Mesendoderm (in vitro differentiated cells): ENCODE results near the gene SAFB.

Experiments
- DNase-seq: peaks from one replicate; pipeline ENCODE4 v3.0.0; 2013
- H2AK5ac ChIP-seq: 2 replicates; pipeline ENCODE4 v1.6.1; 2013; ENCODE audit warnings: low read length, inconsistent platforms
- H2BK120ac ChIP-seq: 2 replicates; pipeline ENCODE4 v1.6.1; 2013; ENCODE audit warnings: low read depth, mild to moderate bottlenecking, low read length, moderate library complexity, mixed read lengths
- H2BK15ac ChIP-seq: replicated peaks from 2 replicates; pipeline ENCODE4 v1.6.1; 2013; ENCODE audit warnings: low read depth, mild to moderate bottlenecking, moderate library complexity
- H2BK5ac ChIP-seq: 2 replicates; pipeline ENCODE4 v1.6.1; 2013; ENCODE audit warnings: low read length, inconsistent platforms
- H3K18ac ChIP-seq: 2 replicates; pipeline ENCODE4 v1.6.1; 2013; ENCODE audit warnings: mild to moderate bottlenecking, low read length, mixed read lengths
- H3K23ac ChIP-seq: one replicate; pipeline ENCODE4 v1.6.1; 2013; ENCODE audit warnings: low read length
- H3K27ac ChIP-seq: 2 replicates; pipeline ENCODE4 v1.5.1; 2013; ENCODE audit warnings: low read depth, mild to moderate bottlenecking, inconsistent platforms, low read length, moderate library complexity
- H3K27me3 ChIP-seq: 2 replicates; pipeline ENCODE4 v1.6.1; 2013; ENCODE audit warnings: low read length, control low read depth, mild to moderate bottlenecking, inconsistent platforms; ENCODE audit not compliant: insufficient read depth, poor library complexity
- H3K36me3 ChIP-seq: 2 replicates; pipeline ENCODE4 v1.6.1; 2013; ENCODE audit warnings: low read length, inconsistent platforms; ENCODE audit not compliant: control insufficient read depth, insufficient read depth
- H3K4ac ChIP-seq: one replicate; pipeline ENCODE4 v1.6.1; 2013; ENCODE audit warnings: low read depth, mild to moderate bottlenecking, low read length, moderate library complexity
- H3K4me1 ChIP-seq: 2 replicates; pipeline ENCODE4 v1.6.1; 2013; ENCODE audit warnings: low read depth, low read length, inconsistent platforms; ENCODE audit not compliant: control insufficient read depth
- H3K4me2 ChIP-seq: 2 replicates; pipeline ENCODE4 v1.6.1; 2013; ENCODE audit warnings: low read length
- H3K4me3 ChIP-seq: 2 replicates; pipeline ENCODE4 v1.5.1; 2013; ENCODE audit warnings: mild to moderate bottlenecking, low read length
- H3K56ac ChIP-seq: one replicate; pipeline ENCODE4 v1.6.1; 2013; ENCODE audit warnings: low read length
- H3K79me1 ChIP-seq: 2 replicates; pipeline ENCODE4 v1.6.1; 2013; ENCODE audit warnings: low read length, inconsistent platforms
- H3K79me2 ChIP-seq: 2 replicates; pipeline ENCODE4 v1.6.1; 2013; ENCODE audit warnings: mild to moderate bottlenecking, low read length; ENCODE audit not compliant: control insufficient read depth, insufficient read depth
- H3K9ac ChIP-seq: 2 replicates; pipeline ENCODE4 v1.6.1; 2013; ENCODE audit warnings: low read length, inconsistent platforms
- H4K5ac ChIP-seq: one replicate; pipeline ENCODE4 v1.6.1; 2013; ENCODE audit warnings: low read length
- H4K8ac ChIP-seq: one replicate; pipeline ENCODE4 v1.6.1; 2013; ENCODE audit warnings: low read depth, mild to moderate bottlenecking, control low read depth, low read length, moderate library complexity
- WGBS: extraction: QIAGEN DNeasy Blood & Tissue Kit; methylation state at CpG from one replicate; pipeline ENCODE4 v1.1.7; 2013; ENCODE audit warnings: low lambda C conversion rate, missing lambda C conversion rate; ENCODE audit not compliant: insufficient coverage; ENCODE audit errors: extremely low coverage; 5-methylcytosine and 5-hydroxymethylcytosine counted together

Gene SAFB

GRCh38 chr19:5618591-5618990 lies 4.3 kb upstream of the SAFB start:
- peaks cover 3% of the 10 kb centered on the region for H3K4me1 ChIP-seq
- no CpG with 5 or more reads among the region's 9 CpGs for WGBS

GRCh38 chr19:5619946-5620345 lies 2.9 kb upstream of the SAFB start:
- no peak for DNase-seq
- H4K5ac ChIP-seq, result no peak overlapping the region
- no peak overlapping the region for H3K18ac ChIP-seq
- H3K27ac ChIP-seq, result no peak overlapping the region
- H2BK120ac ChIP-seq, result no peak overlapping the region
- WGBS, result no CpG with 5 or more reads among the region's 3 CpGs
- no peak overlapping the region for H3K56ac ChIP-seq
- H2BK15ac ChIP-seq, result no peak overlapping the region
- H3K23ac ChIP-seq, result no peak overlapping the region
- H3K79me1 ChIP-seq, result peaks cover 13% of the 10 kb centered on the region
- H3K9ac ChIP-seq, result no peak overlapping the region
- no peak overlapping the region for H3K4me3 ChIP-seq
- H2BK5ac ChIP-seq, result no peak overlapping the region
- H3K4me2 ChIP-seq, result no peak overlapping the region
- peaks cover 63% of the 10 kb centered on the region for H3K79me2 ChIP-seq
- no peak overlapping the region for H4K8ac ChIP-seq
- H3K27me3 ChIP-seq, result no peaks in the 10 kb centered on the region
- peaks cover 3% of the 10 kb centered on the region for H3K4me1 ChIP-seq
- H3K36me3 ChIP-seq, result peaks cover 7% of the 10 kb centered on the region
- H3K4ac ChIP-seq, result no peak overlapping the region
- H2AK5ac ChIP-seq, result no peak overlapping the region

More at GRCh38 chr19:5618591-5618990, 4.3 kb upstream of the SAFB start:
- H4K5ac ChIP-seq, result no peak overlapping the region
- H3K79me1 ChIP-seq, result peaks cover 13% of the 10 kb centered on the region
- no peak overlapping the region for H4K8ac ChIP-seq
- no peak overlapping the region for H3K9ac ChIP-seq
- H3K4me3 ChIP-seq, result no peak overlapping the region
- H3K23ac ChIP-seq, result no peak overlapping the region
- no peak overlapping the region for H2BK120ac ChIP-seq
- H2AK5ac ChIP-seq, result no peak overlapping the region
- no peak overlapping the region for H3K4me2 ChIP-seq
- no peak overlapping the region for H2BK5ac ChIP-seq
- H3K36me3 ChIP-seq, result peaks cover 10% of the 10 kb centered on the region
- no peaks in the 10 kb centered on the region for H3K27me3 ChIP-seq
- H3K27ac ChIP-seq, result no peak overlapping the region
- no peak for DNase-seq
- H2BK15ac ChIP-seq, result no peak overlapping the region
- no peak overlapping the region for H3K18ac ChIP-seq
- H3K4ac ChIP-seq, result no peak overlapping the region
- peaks cover 49% of the 10 kb centered on the region for H3K79me2 ChIP-seq
- H3K56ac ChIP-seq, result no peak overlapping the region

GRCh38 chr19:5621311-5621944 lies 1.5 kb upstream of the SAFB start:
- Histone ChIP-seq H3K36me3 (peaks cover 5% of the 10 kb centered on the region), H3K23ac (peak overlapping the region; percentile 57)
- WGBS, result no CpG with 5 or more reads among the region's 14 CpGs

GRCh38 chr19:5621945-5622464 lies 878 bp upstream of the SAFB start:
- no CpG with 5 or more reads among the region's 35 CpGs for WGBS
- peak overlapping the region; percentile 17 for H2BK120ac ChIP-seq
- H4K5ac ChIP-seq, result no peak overlapping the region
- peak overlapping the region; percentile 94 for H3K9ac ChIP-seq
- peaks cover 23% of the 10 kb centered on the region for H3K79me1 ChIP-seq
- peak overlapping the region; percentile 74 for H3K4ac ChIP-seq
- H2BK15ac ChIP-seq, result no peak overlapping the region
- H2AK5ac ChIP-seq, result peak overlapping the region; percentile 76
- H3K23ac ChIP-seq, result peak overlapping the region; percentile 57
- H3K4me3 ChIP-seq, result peak overlapping the region; percentile 94
- peaks cover 12% of the 10 kb centered on the region for H3K4me1 ChIP-seq
- H3K18ac ChIP-seq, result peak overlapping the region; percentile 77
- H3K36me3 ChIP-seq, result peaks cover 6% of the 10 kb centered on the region
- no peaks in the 10 kb centered on the region for H3K27me3 ChIP-seq
- peak overlapping the region; percentile 97 for H3K56ac ChIP-seq
- peak; percentile 8 for DNase-seq
- H3K27ac ChIP-seq, result peak overlapping the region; percentile 90
- no peak overlapping the region for H4K8ac ChIP-seq
- H2BK5ac ChIP-seq, result no peak overlapping the region
- peak overlapping the region; percentile 96 for H3K4me2 ChIP-seq
- peaks cover 84% of the 10 kb centered on the region for H3K79me2 ChIP-seq

More at GRCh38 chr19:5621311-5621944, 1.5 kb upstream of the SAFB start:
- Histone ChIP-seq H3K56ac (peak overlapping the region; percentile 97), H4K5ac (no peak overlapping the region), H2BK120ac (no peak overlapping the region), H3K27ac (no peak overlapping the region), H3K4me3 (peak overlapping the region; percentile 94), H2BK5ac (no peak overlapping the region), H3K79me1 (peaks cover 21% of the 10 kb centered on the region), H3K4me2 (peak overlapping the region; percentile 96), H3K79me2 (peaks cover 78% of the 10 kb centered on the region), H3K4ac (no peak overlapping the region), H4K8ac (no peak overlapping the region), H3K4me1 (peaks cover 12% of the 10 kb centered on the region), H2BK15ac (no peak overlapping the region), H3K27me3 (no peaks in the 10 kb centered on the region), H2AK5ac (no peak overlapping the region), H3K18ac (no peak overlapping the region), H3K9ac (peak overlapping the region; percentile 94)
- no peak for DNase-seq

GRCh38 chr19:5623397-5624017 lies 624 bp downstream of the SAFB start:
- peak overlapping the region; percentile 68 for H2BK5ac ChIP-seq
- peak overlapping the region; percentile 100 for H3K9ac ChIP-seq
- H3K56ac ChIP-seq, result peak overlapping the region; percentile 99
- peak overlapping the region; percentile 89 for H3K18ac ChIP-seq
- H2AK5ac ChIP-seq, result peak overlapping the region; percentile 90
- H3K23ac ChIP-seq, result peak overlapping the region; percentile 96
- peak overlapping the region; percentile 88 for H4K8ac ChIP-seq
- H3K27me3 ChIP-seq, result no peaks in the 10 kb centered on the region
- H3K4ac ChIP-seq, result peak overlapping the region; percentile 96
- WGBS, result no CpG with 5 or more reads among the region's 50 CpGs
- H2BK120ac ChIP-seq, result peak overlapping the region; percentile 6
- H3K4me1 ChIP-seq, result peaks cover 12% of the 10 kb centered on the region
- no peak for DNase-seq
- peak overlapping the region; percentile 73 for H3K27ac ChIP-seq
- peak overlapping the region; percentile 18 for H3K4me2 ChIP-seq
- H4K5ac ChIP-seq, result no peak overlapping the region
- H3K36me3 ChIP-seq, result peaks cover 8% of the 10 kb centered on the region
- H3K79me1 ChIP-seq, result peaks cover 24% of the 10 kb centered on the region
- peaks cover 88% of the 10 kb centered on the region for H3K79me2 ChIP-seq
- H2BK15ac ChIP-seq, result no peak overlapping the region
- peak overlapping the region; percentile 92 for H3K4me3 ChIP-seq
